CD8-positive, alpha-beta memory T cell (primary cell): ENCODE measurements around the gene MTRFR. TPM values are rescaled to one million over a fixed set of nuclear protein-coding genes. Genes with fewer than 3 reads are reported as not detected.

Source experiments
- CTCF ChIA-PET: fragments of 350-600 bp; sonication (Branson Sonifier 250); formaldehyde crosslinking; loops from one replicate; lab custom pipeline; 2021; ENCODE audit warnings: antibody characterized with exemption; lab: Charles Lee
- POLR2A ChIA-PET: fragments of 350-600 bp; sonication (Branson Sonifier 250); formaldehyde crosslinking; loops from one replicate; lab custom pipeline; 2021; ENCODE audit warnings: antibody characterized with exemption; lab: Charles Lee
- DNase-seq, 5 donors: peaks; one replicate each; pipeline versions ENCODE4 v3.0.0 to v3.0.0-alpha.2; 2020 to 2022; ENCODE audit warnings: mixed read lengths in 1 of 5
- H3K27ac ChIP-seq: one replicate; pipeline ENCODE4 v1.7.0; 2013; ENCODE audit warnings: low read depth, mild to moderate bottlenecking, low read length, moderate library complexity
- H3K27me3 ChIP-seq: 2 replicates; pipeline ENCODE4 v1.7.0; 2013; ENCODE audit warnings: low read length, mild to moderate bottlenecking; ENCODE audit not compliant: insufficient read depth, poor library complexity, severe bottlenecking
- H3K36me3 ChIP-seq: 2 replicates; pipeline ENCODE4 v1.7.0; 2013; ENCODE audit warnings: mild to moderate bottlenecking, low read length, moderate library complexity; ENCODE audit not compliant: insufficient read depth
- H3K4me1 ChIP-seq: 2 replicates; pipeline ENCODE4 v1.7.0; 2013; ENCODE audit warnings: mild to moderate bottlenecking, low read length, moderate library complexity; ENCODE audit not compliant: insufficient read depth
- H3K4me3 ChIP-seq: 2 replicates; pipeline ENCODE4 v1.7.0; 2013; ENCODE audit warnings: mild to moderate bottlenecking, low read length
- H3K9me3 ChIP-seq: 2 replicates; pipeline ENCODE4 v1.7.0; 2013; ENCODE audit warnings: mild to moderate bottlenecking, low read length
- H3K27ac Mint-ChIP-seq, 8 donors: one replicate each; pipeline ENCODE4 v1.8.0; 2020 to 2021; ENCODE audit warnings: mixed read lengths in 8 of 8, mild to moderate bottlenecking in 6 of 8, inconsistent platforms in 3 of 8, moderate library complexity in 3 of 8
- H3K27me3 Mint-ChIP-seq, 2 donors: one replicate each; pipeline ENCODE4 v1.8.0; 2020 to 2021; ENCODE audit warnings: mixed read lengths in 2 of 2, mild to moderate bottlenecking in 1 of 2, moderate library complexity in 1 of 2
- H3K36me3 Mint-ChIP-seq, 3 donors: one replicate each; pipeline ENCODE4 v1.8.0; 2020 to 2021; ENCODE audit warnings: mixed read lengths in 3 of 3, inconsistent platforms in 1 of 3, mild to moderate bottlenecking in 1 of 3
- H3K4me1 Mint-ChIP-seq, 3 donors: one replicate each; pipeline ENCODE4 v1.8.0; 2020 to 2021; ENCODE audit warnings: mixed read lengths in 3 of 3, inconsistent platforms in 1 of 3, mild to moderate bottlenecking in 1 of 3
- H3K4me3 Mint-ChIP-seq, 7 donors: one replicate each; pipeline ENCODE4 v1.8.0; 2020 to 2021; ENCODE audit warnings: mixed read lengths in 7 of 7, mild to moderate bottlenecking in 6 of 7, moderate library complexity in 4 of 7, inconsistent platforms in 2 of 7
- H3K9me3 Mint-ChIP-seq, 5 donors: one replicate each; pipeline ENCODE4 v1.8.0; 2020 to 2022; ENCODE audit warnings: mixed read lengths in 5 of 5, mild to moderate bottlenecking in 3 of 5, moderate library complexity in 2 of 5, inconsistent platforms in 1 of 5
- polyA plus RNA-seq: library from polyadenylated mRNA; unstranded; fragments of 300-500 nt; fragmentation: Illumina TruSeq; gene quantifications from one replicate; pipeline ENCODE4 v1.2.3, GENCODE V29; 2021
- total RNA-seq, 2 experiments: library from RNA; stranded (reverse); gene quantifications; one replicate each; pipeline ENCODE4 v1.2.3, GENCODE V29; 2021

The MTRFR gene
- total and polyA plus RNA-seq, 3 experiments from 2014 or later, result 26.6 to 51.4 (median 26.6) TPM

- Mint-ChIP-seq H3K36me3 (peaks cover 0 to 35% (median 9%) of the 10 kb centered on the region in 3 donors), H3K4me3 (no peak overlapping the region), H3K27ac (peak overlapping the region in 1 of 8 donors; percentile 85), H3K27me3 (no peaks in the 10 kb centered on the region), H3K4me1 (peaks cover 46 to 63% (median 61%) of the 10 kb centered on the region in 3 donors), H3K9me3 (no peaks in the 10 kb centered on the region)
- ChIA-PET POLR2A (no interaction called here), CTCF (interaction anchor here (11.6 kb wide), 1 partner anchor 11 kb away, joined by 113 read pairs; the partner anchor contains the start of genes MPHOSPH9 and MTRFR)
- Histone ChIP-seq H3K4me1 (peaks cover 46% of the 10 kb centered on the region), H3K9me3 (no peaks in the 10 kb centered on the region), H3K27me3 (no peaks in the 10 kb centered on the region), H3K27ac (no peak overlapping the region), H3K4me3 (no peak overlapping the region), H3K36me3 (peaks cover 7% of the 10 kb centered on the region)
- no peak for DNase-seq
Observed at GRCh38 chr12:123225443-123225842, 7.8 kb upstream of the MTRFR start.

GRCh38 chr12:123227581-123228258, 5.5 kb upstream of the MTRFR start:
- Histone ChIP-seq H3K9me3 (no peaks in the 10 kb centered on the region), H3K36me3 (no peaks in the 10 kb centered on the region), H3K27ac (no peak overlapping the region), H3K27me3 (no peaks in the 10 kb centered on the region), H3K4me3 (no peak overlapping the region), H3K4me1 (peaks cover 60% of the 10 kb centered on the region)
- CTCF ChIA-PET, result interaction anchor here (1.1 to 11.6 kb wide), 2 partner anchors 9 to 152 kb away, joined by 4 to 113 read pairs; partner anchors contain the start of genes MPHOSPH9 and MTRFR
- POLR2A ChIA-PET, result no interaction called here
- Mint-ChIP-seq H3K4me3 (peak overlapping the region; percentile 8 to 61 (median 40)), H3K27me3 (no peaks in the 10 kb centered on the region), H3K4me1 (peaks cover 56 to 77% (median 71%) of the 10 kb centered on the region in 3 donors), H3K36me3 (peaks cover 0 to 24% (median 3%) of the 10 kb centered on the region in 3 donors), H3K27ac (peak overlapping the region; percentile 35 to 88 (median 72)), H3K9me3 (no peaks in the 10 kb centered on the region)
- no peak for DNase-seq

GRCh38 chr12:123229051-123229450, 4.2 kb upstream of the MTRFR start:
- CTCF ChIA-PET, result interaction anchor here (11.6 kb wide), 1 partner anchor 8 kb away, joined by 113 read pairs; the partner anchor contains the start of genes MPHOSPH9 and MTRFR
- Mint-ChIP-seq H3K9me3 (peaks cover 0 to 2% (median 0%) of the 10 kb centered on the region in 5 donors), H3K27me3 (peaks cover 0 to 2% of the 10 kb centered on the region in 2 donors), H3K36me3 (peaks cover 0 to 30% (median 0%) of the 10 kb centered on the region in 3 donors), H3K27ac (peak overlapping the region; percentile 55 to 96 (median 77)), H3K4me3 (peak overlapping the region; percentile 22 to 83 (median 71)), H3K4me1 (peaks cover 59 to 79% (median 70%) of the 10 kb centered on the region in 3 donors)
- Histone ChIP-seq H3K27me3 (no peaks in the 10 kb centered on the region), H3K4me3 (peak overlapping the region; percentile 24), H3K36me3 (no peaks in the 10 kb centered on the region), H3K27ac (peak overlapping the region; percentile 21), H3K9me3 (no peaks in the 10 kb centered on the region), H3K4me1 (peaks cover 54% of the 10 kb centered on the region)
- POLR2A ChIA-PET, result interaction anchor here (0.6 to 1.0 kb wide), 3 partner anchors 9 to 248 kb away, joined by 3 to 7 read pairs (median 4); partner anchors contain the start of gene ARL6IP4
- no peak for DNase-seq

- DNase-seq, result no peak
- H3K4me3 Mint-ChIP-seq, result peak overlapping the region; percentile 92 to 100 (median 99)
- peak overlapping the region; percentile 61 to 99 (median 97) for H3K27ac Mint-ChIP-seq
- ChIA-PET CTCF (interaction anchor here (2.0 to 11.9 kb wide), 4 partner anchors 8 to 188 kb away, joined by 4 to 113 read pairs (median 8); no protein-coding TSS in a partner anchor), POLR2A (interaction anchor here (0.6 to 3.4 kb wide), 12 partner anchors 9 to 731 kb away, joined by 3 to 69 read pairs (median 7); partner anchors contain the start of genes ABCB9, KMT5A, KNTC1 and OGFOD2)
- H3K27ac ChIP-seq, result peak overlapping the region; percentile 91
- H3K4me1 Mint-ChIP-seq, result peaks cover 61 to 89% (median 87%) of the 10 kb centered on the region in 3 donors
- H3K9me3 Mint-ChIP-seq, result peaks cover 0 to 2% (median 0%) of the 10 kb centered on the region in 5 donors
- no peaks in the 10 kb centered on the region for H3K9me3 ChIP-seq
- peaks cover 75% of the 10 kb centered on the region for H3K4me1 ChIP-seq
- H3K27me3 ChIP-seq, result no peaks in the 10 kb centered on the region
- H3K36me3 ChIP-seq, result no peaks in the 10 kb centered on the region
- peaks cover 0 to 2% of the 10 kb centered on the region in 2 donors for H3K27me3 Mint-ChIP-seq
- H3K36me3 Mint-ChIP-seq, result peaks cover 0 to 37% (median 0%) of the 10 kb centered on the region in 3 donors
- H3K4me3 ChIP-seq, result peak overlapping the region; percentile 91
Observed at GRCh38 chr12:123231931-123232330, 1.3 kb upstream of the MTRFR start.

GRCh38 chr12:123232472-123232806, 797 bp upstream of the MTRFR start:
- DNase-seq, result no peak

GRCh38 chr12:123233505-123234308, 471 bp downstream of the MTRFR start:
- CTCF ChIA-PET, result interaction anchor here (0.7 to 11.9 kb wide), 10 partner anchors 9 to 440 kb away, joined by 3 to 113 read pairs (median 4); no protein-coding TSS in a partner anchor
- Histone ChIP-seq H3K4me3 (peak overlapping the region; percentile 79), H3K9me3 (no peaks in the 10 kb centered on the region), H3K36me3 (no peaks in the 10 kb centered on the region), H3K27ac (peak overlapping the region; percentile 91), H3K27me3 (no peaks in the 10 kb centered on the region), H3K4me1 (peaks cover 80% of the 10 kb centered on the region)
- H3K27ac Mint-ChIP-seq, result peak overlapping the region; percentile 93 to 99 (median 98)
- peaks cover 60 to 90% (median 89%) of the 10 kb centered on the region in 3 donors for H3K4me1 Mint-ChIP-seq
- peaks cover 0 to 2% of the 10 kb centered on the region in 2 donors for H3K27me3 Mint-ChIP-seq
- POLR2A ChIA-PET, result interaction anchor here (0.5 to 3.4 kb wide), 22 partner anchors 9 to 707 kb away, joined by 3 to 69 read pairs (median 7); partner anchors contain the start of genes ARL6IP4, DDX55, KMT5A and KNTC1
- H3K9me3 Mint-ChIP-seq, result peaks cover 0 to 2% (median 0%) of the 10 kb centered on the region in 5 donors
- DNase-seq, result no peak
- peak overlapping the region; percentile 92 to 100 (median 99) for H3K4me3 Mint-ChIP-seq
- peaks cover 0 to 44% (median 0%) of the 10 kb centered on the region in 3 donors for H3K36me3 Mint-ChIP-seq

More at GRCh38 chr12:123232472-123232806, 797 bp upstream of the MTRFR start:
- H3K9me3 ChIP-seq, result no peaks in the 10 kb centered on the region
- peaks cover 0 to 2% of the 10 kb centered on the region in 2 donors for H3K27me3 Mint-ChIP-seq
- H3K27ac Mint-ChIP-seq, result peak overlapping the region; percentile 93 to 99 (median 98)
- H3K4me1 Mint-ChIP-seq, result peaks cover 62 to 90% (median 89%) of the 10 kb centered on the region in 3 donors
- H3K36me3 Mint-ChIP-seq, result peaks cover 0 to 39% (median 0%) of the 10 kb centered on the region in 3 donors
- H3K9me3 Mint-ChIP-seq, result peaks cover 0 to 2% (median 0%) of the 10 kb centered on the region in 5 donors
- ChIA-PET POLR2A (interaction anchor here (0.6 to 3.4 kb wide), 23 partner anchors 9 to 1691 kb away, joined by 3 to 69 read pairs (median 7); partner anchors contain the start of genes ABCB9, ARL6IP4, BCL7A and DDX55), CTCF (interaction anchor here (0.7 to 11.9 kb wide), 8 partner anchors 9 to 350 kb away, joined by 3 to 113 read pairs (median 4); no protein-coding TSS in a partner anchor)
- peak overlapping the region; percentile 92 to 100 (median 99) for H3K4me3 Mint-ChIP-seq
- no peaks in the 10 kb centered on the region for H3K36me3 ChIP-seq
- H3K27me3 ChIP-seq, result no peaks in the 10 kb centered on the region
- peak overlapping the region; percentile 91 for H3K4me3 ChIP-seq
- peak overlapping the region; percentile 91 for H3K27ac ChIP-seq
- H3K4me1 ChIP-seq, result peaks cover 78% of the 10 kb centered on the region
